ENCODE measurements around the gene UBE2V1.

The UBE2V1 gene

GRCh38 chr20:50040432-50041245, 72.3 kb downstream of the UBE2V1 start:
- TF ChIP-seq, protein P1, sequence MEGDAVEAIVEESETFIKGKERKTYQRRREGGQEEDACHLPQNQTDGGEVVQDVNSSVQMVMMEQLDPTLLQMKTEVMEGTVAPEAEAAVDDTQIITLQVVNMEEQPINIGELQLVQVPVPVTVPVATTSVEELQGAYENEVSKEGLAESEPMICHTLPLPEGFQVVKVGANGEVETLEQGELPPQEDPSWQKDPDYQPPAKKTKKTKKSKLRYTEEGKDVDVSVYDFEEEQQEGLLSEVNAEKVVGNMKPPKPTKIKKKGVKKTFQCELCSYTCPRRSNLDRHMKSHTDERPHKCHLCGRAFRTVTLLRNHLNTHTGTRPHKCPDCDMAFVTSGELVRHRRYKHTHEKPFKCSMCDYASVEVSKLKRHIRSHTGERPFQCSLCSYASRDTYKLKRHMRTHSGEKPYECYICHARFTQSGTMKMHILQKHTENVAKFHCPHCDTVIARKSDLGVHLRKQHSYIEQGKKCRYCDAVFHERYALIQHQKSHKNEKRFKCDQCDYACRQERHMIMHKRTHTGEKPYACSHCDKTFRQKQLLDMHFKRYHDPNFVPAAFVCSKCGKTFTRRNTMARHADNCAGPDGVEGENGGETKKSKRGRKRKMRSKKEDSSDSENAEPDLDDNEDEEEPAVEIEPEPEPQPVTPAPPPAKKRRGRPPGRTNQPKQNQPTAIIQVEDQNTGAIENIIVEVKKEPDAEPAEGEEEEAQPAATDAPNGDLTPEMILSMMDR (conservative IDR thresholded peaks at IDR 0.05; ENCODE audit: low read depth, low read length): no peak
- H3K4me3 ChIP-seq (ENCODE audit: low read depth, low read length): no peak overlapping the region
- no peak for DNase-seq (ENCODE audit: low read depth)

DNA sequence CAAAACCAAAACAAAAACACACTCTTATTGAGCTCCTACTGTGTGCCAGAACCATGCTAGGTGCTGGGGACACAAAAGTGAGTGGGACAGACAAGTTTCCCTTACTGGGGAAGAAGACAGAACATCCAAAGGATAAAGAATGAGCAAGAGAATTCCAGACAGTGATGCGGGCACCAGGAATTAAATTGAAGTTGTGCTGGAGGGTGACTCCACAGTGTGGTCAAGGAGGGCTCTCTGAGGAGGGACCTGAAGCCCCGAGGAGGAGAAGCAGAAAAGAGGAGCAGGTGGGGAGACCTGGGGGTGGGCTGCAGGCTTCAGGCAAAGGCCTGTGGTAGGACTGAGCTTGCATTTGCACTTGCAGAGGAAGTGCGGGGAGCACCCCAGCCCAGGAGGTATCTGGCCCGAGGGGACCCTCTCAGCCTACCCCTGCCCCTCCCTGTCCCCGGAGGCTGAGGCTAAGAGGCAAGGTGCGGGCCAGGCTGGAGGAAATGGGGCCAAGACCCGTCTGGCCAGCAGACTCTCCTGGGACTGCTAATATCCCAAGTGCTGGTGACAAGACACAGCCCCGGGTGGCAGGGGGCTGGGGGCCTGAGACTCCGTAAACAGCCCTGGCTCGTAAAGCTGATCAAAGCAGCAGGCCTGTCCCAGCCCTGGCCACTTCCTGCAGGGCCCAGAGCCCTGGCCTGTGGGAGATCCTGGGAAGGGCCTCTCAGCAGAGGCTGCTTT, 73.1 kb downstream of the UBE2V1 start:
- no peak for DNase-seq (ENCODE audit: low read depth)
- TF ChIP-seq, protein P1 (conservative IDR thresholded peaks at IDR 0.05; ENCODE audit: low read depth, low read length): no peak
- no peak overlapping the region for H3K4me3 ChIP-seq (ENCODE audit: low read depth, low read length)

GRCh38 chr20:50038574-50038991, 74.4 kb downstream of the UBE2V1 start:
- no peak overlapping the region for H3K4me3 ChIP-seq (ENCODE audit: low read depth, low read length)
- TF ChIP-seq, protein P1 (conservative IDR thresholded peaks at IDR 0.05; ENCODE audit: low read depth, low read length): no peak
- DNase-seq (ENCODE audit: low read depth): no peak

- TF ChIP-seq, protein P1 (conservative IDR thresholded peaks at IDR 0.05; ENCODE audit: low read depth, low read length): no peak
- H3K4me3 ChIP-seq (ENCODE audit: low read depth, low read length): no peak overlapping the region
- DNase-seq (ENCODE audit: low read depth): no peak
Observed at GRCh38 chr20:50038169-50038568, 74.8 kb downstream of the UBE2V1 start.

DNA sequence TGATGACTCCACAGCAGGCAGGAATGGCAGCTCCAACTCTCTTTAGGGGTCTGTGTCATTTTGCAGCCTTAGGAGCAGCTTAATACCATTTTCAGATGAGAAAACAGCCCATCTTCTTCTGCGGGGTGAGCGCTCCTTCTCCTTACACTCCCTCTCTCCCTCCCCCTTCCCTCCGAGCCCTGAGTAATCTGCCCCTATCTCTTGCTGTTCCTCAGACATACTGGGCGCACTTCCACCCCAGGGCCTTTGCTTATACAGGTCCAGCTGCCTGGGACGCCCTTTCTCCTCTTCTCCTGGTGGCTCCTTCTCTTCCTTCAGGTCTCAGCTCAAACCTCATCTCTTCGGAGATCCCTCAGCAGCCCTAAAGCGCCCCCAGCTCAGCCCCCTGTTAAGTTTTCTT, 75.4 kb downstream of the UBE2V1 start:
- no peak overlapping the region for H3K4me3 ChIP-seq (ENCODE audit: low read depth, low read length)
- TF ChIP-seq, protein P1 (conservative IDR thresholded peaks at IDR 0.05; ENCODE audit: low read depth, low read length): no peak
- DNase-seq (ENCODE audit: low read depth): no peak

DNA sequence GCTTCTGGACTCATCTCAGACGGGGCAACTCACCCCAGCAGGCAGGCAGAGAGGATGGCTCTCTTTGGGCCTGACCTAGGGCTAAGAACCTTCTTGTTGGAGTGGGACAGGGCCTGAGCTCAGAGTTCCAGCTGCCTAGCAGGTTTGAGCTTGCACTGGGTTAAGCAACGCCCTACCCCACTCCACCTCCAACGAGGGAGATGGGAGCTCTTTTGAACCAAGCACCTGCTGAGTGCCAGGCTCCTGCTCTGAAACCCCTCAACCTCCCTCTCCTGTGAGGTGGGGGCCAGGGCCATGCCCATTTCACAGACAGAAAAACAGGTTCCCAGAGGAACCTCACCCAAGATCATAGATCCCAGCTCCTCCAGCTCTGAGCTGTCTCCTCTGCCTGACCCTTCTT, 75.8 kb downstream of the UBE2V1 start:
- DNase-seq (ENCODE audit: low read depth): no peak
- no peak overlapping the region for H3K4me3 ChIP-seq (ENCODE audit: low read depth, low read length)
- TF ChIP-seq, protein P1 (conservative IDR thresholded peaks at IDR 0.05; ENCODE audit: low read depth, low read length): no peak

All from choroid plexus epithelial cell (primary cell).